ENCODE results near the gene MTMR3.

Gene MTMR3

GRCh38 chr22:29871684-29872083, 11.3 kb upstream of the MTMR3 start:
- DNase-seq, result no peak

- no peak for DNase-seq
These were observed 10.7 kb upstream of the MTMR3 start for GRCh38 chr22:29872144-29872893.

GRCh38 chr22:29872989-29873388, 10.0 kb upstream of the MTMR3 start:
- DNase-seq, result no peak

DNA sequence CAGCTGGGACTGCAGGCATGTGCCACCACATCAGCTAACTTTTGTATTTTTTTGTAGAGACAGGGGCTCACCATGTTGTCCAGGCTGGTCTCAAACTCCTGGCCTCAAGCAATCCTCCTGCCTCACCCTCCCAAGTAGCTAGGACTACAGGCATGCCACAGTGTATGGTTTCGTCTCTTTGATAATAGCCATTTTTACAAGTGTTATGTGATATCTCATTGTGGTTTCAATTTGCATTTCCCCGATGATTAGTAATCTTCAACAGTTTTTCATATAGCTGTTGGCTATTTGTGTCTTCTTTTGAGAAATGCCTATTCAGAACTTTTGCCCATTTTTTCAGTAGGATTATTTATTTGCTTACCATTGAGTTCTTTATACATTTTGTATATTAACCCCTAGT, 9.0 kb upstream of the MTMR3 start:
- no peak for DNase-seq

- DNase-seq, result no peak
These were observed 5.4 kb upstream of the MTMR3 start for GRCh38 chr22:29877620-29878019.

GRCh38 chr22:29879753-29880152, 3.2 kb upstream of the MTMR3 start:
- DNase-seq, result no peak

GRCh38 chr22:29882716-29883044, 294 bp upstream of the MTMR3 start:
- no peak for DNase-seq

GRCh38 chr22:29883775-29884097, 762 bp downstream of the MTMR3 start:
- no peak for DNase-seq

- DNase-seq, result no peak
These were observed 2.6 kb downstream of the MTMR3 start for GRCh38 chr22:29885610-29886009.

DNA sequence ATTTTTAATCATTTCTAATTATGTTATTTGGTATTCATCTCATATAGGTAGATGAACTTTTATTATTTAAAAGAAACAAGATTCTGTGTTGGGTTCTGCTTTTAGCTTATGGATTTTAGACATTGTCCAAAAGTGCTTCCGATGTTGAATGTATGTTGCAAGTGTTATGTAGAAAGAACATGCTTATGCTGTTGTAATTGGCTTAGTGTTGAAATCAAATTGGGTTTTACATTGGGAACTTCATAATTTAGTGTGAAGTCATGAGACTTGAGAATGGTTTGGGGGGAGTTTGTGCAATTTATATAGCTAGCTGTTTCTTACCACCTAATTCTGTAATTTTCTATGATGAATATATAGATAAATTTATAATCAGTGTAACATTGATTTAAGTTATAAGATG, 3.6 kb downstream of the MTMR3 start:
- no peak for DNase-seq

DNA sequence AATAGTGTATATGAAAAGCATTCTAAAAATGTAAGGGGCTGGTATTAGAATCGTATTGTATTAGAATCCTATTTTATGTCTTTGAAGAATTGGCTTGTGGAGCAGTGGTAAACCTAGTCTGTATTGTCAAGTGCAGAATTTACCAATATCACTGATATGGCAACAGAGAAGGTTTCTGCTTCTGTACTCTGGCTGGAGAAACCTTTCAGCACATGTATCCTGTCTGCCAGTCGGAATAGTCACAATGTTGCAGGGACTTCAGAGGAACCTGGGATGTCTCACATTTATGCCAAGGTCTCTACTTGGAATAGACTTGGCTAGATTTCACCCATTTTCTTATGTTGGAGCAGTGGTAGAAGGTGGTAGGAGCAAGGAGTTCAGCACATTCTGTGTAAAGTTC, 4.4 kb downstream of the MTMR3 start:
- no peak for DNase-seq

GRCh38 chr22:29890760-29891159, 7.8 kb downstream of the MTMR3 start:
- DNase-seq, result no peak

DNA sequence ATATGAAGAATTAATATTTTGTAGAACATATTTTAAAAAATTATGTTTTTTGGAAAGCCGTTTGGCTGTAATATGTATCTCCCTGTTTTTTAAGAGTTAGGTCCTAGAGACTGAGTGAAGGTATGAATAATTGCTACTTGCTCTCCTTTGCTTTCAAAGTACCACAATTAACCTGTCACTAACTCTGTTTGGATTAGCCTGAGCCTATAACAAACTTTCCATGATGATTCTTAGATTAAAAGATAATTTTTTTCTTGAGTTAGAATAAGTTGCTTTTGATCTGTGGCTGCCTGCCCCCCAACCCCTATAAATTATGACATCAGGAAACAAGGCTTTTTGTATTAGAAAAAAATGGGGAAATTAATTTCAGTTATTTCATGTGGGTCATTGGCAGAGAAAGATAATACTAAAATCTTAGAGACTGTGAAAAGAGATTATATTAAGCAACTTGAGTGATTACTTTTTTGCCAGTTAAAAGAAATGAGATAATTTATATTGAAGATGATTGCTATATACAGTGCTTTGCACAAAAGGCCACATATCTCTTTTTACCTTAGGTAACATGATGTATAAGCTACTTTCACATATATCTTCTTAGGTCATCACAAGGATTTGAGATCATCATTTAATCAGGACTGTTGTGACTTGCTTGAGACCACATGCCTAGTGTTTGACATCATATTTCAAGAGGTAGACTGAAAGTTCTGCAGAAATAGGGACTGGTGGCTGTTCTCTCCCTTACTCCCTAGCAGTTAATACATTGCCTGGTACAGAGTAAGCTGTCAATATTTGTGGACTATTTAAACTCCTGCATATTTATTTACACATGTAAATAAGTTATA, 9.6 kb downstream of the MTMR3 start:
- no peak for DNase-seq

DNA sequence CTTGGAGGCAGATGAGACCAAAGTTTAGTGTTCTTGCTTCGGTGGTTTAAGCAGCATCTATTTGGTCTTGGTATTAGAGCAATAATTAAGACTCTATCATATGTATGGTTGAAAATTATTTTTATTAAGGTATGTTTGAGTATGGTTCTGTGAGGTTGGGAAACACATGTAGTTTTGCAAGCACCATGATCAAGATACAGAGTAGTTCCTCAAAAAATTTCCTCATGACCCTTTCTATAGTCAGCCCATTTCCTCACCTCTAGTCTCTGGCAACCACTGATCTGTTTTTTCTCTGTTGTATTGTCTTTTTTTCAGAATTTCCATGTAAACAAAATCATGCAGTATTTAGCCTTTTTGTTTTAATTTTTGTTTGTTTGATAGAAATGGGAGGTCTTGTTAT, 18.4 kb downstream of the MTMR3 start:
- no peak for DNase-seq

- DNase-seq, result no peak
These were observed 20.4 kb downstream of the MTMR3 start for GRCh38 chr22:29903371-29903770.

DNA sequence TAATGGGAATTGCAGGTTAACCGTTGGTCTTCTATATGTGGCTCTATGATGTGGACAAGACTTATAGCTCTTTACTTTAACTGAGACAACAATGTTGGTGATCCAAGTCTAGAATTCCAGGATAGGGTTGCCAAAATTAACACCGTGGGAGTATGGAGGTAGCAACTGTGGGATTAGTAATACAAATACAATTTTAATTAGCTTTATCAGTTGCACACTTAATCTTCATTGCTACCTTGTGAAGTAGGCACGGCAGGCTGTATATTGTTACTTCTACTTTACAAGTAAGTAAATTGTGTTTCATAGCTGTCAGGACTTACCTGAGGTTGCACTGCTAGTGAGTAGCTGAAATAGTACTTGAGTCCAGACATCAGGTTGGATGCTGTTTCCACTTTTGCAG, 21.0 kb downstream of the MTMR3 start:
- no peak for DNase-seq

GRCh38 chr22:29907753-29908515, 25.0 kb downstream of the MTMR3 start:
- no peak for DNase-seq

DNA sequence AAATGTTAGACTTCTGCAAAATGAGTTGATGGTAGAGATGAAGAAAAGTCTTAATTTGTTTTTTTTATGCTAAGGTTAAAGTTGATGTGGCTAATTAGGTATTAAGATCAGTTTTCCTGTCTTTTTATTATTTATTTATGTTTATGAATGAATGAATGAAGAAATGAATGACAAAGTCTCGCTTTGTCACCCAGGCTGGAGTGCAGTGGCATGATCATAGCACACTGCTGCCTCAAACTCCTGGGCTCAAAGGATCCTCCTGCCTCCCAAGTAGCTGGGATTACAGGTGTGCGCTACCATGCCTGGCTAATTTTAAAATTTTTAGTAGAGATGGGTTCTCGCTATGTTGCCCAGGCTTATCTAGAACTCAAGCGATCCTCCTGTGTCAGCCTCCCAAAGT, 29.2 kb downstream of the MTMR3 start:
- no peak for DNase-seq

DNA sequence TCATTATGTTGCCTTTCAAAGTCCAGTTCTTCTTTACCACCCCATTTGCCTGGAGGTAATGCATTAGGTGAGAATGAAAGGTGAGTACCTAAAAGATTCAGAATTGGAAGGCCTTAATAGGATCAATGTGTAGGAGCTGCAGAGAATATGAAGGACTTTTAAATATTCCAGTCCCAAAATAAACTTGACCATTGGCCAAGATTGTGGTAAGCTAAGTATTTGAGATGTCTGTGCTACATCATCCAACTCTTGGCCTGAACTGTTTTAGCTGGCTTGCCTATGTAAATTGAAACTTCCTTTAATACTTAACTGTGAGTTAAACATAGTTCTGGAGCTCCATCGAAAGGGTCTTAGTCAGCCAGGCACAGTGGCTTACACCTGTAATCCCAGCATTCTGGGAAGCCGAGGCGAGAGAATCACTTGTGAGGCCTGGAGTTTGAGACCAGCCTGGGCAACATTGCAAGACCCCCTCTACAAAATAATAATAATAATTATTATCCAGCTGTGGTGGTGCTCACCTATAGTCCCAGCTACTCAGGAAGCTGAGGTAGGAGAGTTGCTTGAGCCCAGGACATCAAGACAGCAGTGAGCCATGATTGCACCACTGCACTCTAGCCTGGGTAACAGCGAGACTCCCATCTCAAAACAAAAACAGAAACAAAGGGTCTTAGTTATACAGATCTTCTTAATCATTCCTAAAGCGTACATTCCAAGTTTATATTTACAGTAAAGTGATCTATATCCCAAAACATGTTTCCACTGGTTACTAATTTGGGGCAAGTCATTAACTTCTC, 29.8 kb downstream of the MTMR3 start:
- DNase-seq, result no peak

DNA sequence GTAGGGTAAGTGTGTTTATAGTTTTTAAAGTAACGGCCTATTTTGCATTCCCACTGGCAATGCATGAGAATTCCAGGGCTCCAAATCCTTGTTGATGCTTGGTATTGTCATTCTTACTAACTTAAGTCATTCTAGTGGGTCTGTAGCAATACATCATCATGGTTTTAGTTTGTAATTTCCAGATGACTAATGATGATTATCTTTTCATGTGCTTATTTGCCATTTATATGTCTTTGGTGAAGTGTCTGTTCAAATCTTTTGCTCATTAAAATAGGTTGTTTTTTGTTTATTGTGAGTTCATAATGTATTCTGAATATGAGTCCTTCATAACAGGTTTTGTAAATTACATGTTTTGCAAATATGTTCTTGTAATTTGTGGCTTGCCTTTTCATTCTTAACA, 31.2 kb downstream of the MTMR3 start:
- DNase-seq, result no peak

- DNase-seq, result no peak
These were observed 32.1 kb downstream of the MTMR3 start for GRCh38 chr22:29914991-29915533.

GRCh38 chr22:29916007-29916544, 33.1 kb downstream of the MTMR3 start:
- DNase-seq, result no peak

Data from activated naive CD4-positive, alpha-beta T cell treated with Interleukin-2 at 50 U/mL for 16 hours (primary cell).